GM21515 (cell line): ENCODE results near the gene SLC9A4.
"Not testable (repeated sequence)": the region's sequence is repeated elsewhere in the genome, so short reads cannot be mapped to it uniquely, and the experiment has no call there.

Source experiments
- ATAC-seq: cut with Tn5 transposase; IDR thresholded peaks from one replicate; pipeline ENCODE4 v1.9.1; 2021; ENCODE audit not compliant: unreplicated experiment

SLC9A4 gene

GRCh38 chr2:102544182-102544581 is 71.2 kb downstream of the SLC9A4 start:
- ATAC-seq, result no peak

DNA sequence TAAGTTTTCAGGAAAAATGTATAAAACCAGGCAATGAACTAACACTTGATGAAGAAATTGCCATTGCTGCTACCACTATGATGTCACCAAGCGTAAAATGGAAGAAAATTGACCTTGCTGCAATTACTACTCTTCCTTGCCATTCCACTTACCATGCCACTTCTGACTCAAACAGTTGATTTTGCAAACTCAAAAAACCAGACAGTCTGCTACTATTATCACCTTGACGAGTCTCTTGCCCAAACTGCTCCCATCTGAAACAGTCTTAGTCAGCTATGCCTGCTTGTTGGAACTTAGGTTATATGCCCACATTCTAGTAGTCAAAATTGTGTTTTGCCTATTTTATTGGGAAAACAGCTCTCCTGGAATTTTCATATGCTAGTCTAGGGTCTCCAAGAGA is 74.4 kb downstream of the SLC9A4 start:
- ATAC-seq, result no peak

DNA sequence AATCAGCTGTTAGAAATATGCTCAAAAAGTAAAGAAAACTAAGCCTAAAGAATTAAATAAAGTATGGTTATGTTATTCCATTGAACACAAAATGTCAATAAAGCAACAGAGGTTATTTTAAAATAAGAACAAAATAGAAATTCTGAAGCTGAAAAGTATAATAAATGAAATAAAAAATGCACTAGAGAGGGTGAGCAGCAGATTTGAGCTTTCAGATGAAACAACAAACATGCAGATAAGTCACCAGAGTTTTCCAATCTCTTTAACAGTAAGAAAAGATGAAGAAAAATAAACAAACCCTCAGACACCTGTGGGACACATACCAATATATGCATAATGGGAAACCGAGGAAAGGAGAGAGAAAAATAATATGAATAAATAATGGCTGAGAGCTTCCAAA is 76.0 kb downstream of the SLC9A4 start:
- ATAC-seq, result no peak

DNA sequence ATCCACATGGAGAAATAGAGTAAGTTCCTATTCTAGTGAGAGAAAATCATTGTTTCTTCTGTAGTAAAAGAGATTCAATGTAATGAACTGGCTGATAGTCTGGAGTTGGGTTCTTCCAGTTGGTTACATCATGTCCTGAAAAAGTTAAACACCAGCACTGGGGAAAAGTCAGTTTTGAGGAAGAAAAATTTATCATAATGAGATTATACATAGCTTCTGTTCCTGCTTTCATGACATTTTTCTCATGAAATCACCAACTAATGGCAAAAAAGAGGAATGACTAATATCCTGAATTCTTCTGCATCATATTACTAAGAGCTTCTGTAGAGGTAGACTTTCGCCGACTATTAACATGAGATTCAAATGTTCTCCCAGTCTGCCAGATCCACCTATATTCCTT is 77.1 kb downstream of the SLC9A4 start:
- no peak for ATAC-seq

- ATAC-seq, result no peak
These were observed 78.5 kb downstream of the SLC9A4 start for GRCh38 chr2:102551329-102552096.

DNA sequence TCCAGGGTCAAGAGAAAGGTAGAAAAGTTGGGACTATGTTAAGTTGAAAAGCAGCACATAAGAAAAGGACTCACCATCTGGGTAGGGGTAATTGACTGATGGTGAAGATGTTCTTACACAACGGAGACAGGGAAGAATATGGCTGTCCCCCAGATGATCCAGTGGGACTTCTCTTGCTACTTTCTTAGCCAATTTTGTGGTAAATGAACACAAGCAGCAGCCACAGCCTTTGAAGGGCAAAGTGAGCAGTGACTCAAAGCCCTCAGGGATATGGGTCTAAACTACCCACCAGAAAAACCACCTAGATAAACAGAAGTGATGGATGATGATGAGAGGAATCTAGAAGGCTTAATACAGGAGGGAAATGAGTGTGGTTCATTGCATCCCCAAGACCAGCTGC is 80.6 kb downstream of the SLC9A4 start:
- ATAC-seq, result no peak

- no peak for ATAC-seq
These were observed 85.4 kb downstream of the SLC9A4 start for GRCh38 chr2:102558463-102558862.

DNA sequence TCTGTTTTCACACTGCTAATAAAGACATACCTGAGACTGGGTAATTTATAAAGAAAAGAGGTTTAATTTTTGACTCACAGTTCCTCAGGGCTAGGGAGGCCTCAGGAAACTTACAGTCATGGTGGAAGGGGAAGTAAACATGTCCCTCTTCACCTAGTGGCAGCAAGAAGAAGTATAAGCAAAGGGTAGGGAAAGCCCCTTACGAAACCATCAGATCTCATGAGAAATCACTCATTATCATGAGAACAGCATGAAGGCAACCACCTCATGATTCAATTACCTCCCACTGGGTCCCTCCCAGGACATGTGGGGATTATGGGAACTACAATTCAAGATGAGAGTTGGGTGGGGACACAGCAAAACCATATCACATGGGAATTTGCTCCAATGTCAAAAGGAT is 89.5 kb downstream of the SLC9A4 start:
- ATAC-seq, result not testable (repeated sequence)

DNA sequence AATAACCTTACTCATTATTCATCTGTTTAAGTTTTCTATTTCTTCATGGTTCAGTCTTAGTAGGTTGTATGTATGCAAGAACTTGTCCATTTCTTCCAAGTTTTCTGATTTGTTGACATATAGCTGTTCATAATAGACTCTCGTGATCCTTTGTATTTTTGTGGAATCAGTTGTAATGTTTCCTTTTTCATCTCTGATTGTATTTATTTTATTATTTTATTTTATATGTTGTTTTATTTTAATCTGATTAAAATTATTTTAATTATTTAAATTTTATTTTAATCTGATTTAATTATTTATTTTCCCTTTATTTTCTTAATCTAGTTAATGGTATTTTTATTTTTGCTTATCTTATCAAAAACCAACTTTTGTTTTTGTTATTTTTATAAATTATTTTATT is 102.9 kb downstream of the SLC9A4 start:
- ATAC-seq, result no peak

DNA sequence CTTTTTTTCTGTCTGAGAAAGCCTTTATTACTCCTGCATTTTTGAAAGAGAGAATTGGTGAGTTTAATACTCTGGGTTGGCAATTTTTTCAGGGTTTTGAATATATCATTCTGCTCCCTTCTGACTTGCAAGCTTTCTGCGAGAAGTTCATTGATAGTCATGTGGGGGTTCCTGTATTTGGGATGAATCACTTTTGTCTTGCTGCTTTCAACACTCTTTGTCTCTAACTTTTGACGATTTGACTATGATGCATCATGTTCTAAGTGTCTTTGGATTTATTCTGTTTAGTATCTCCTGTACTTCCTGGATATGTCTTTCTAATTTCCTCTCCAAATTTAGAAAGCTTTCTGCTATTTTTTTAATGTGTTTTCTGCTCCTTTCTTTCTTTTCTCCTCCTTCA is 105.3 kb downstream of the SLC9A4 start:
- ATAC-seq, result no peak

GRCh38 chr2:102581911-102582310 is 108.9 kb downstream of the SLC9A4 start:
- ATAC-seq, result no peak

GRCh38 chr2:102582845-102583244 is 109.8 kb downstream of the SLC9A4 start:
- ATAC-seq, result no peak
